GM19397 (cell line): ENCODE data around the gene SULT6B1.

ENCODE experiments used
- ATAC-seq: cut with Tn5 transposase; IDR thresholded peaks from one replicate; pipeline ENCODE4 v1.9.1; 2021; ENCODE audit warnings: mild to moderate bottlenecking, moderate library complexity; ENCODE audit not compliant: unreplicated experiment

Gene SULT6B1

GRCh38 chr2:37153224-37153623 lies 35.2 kb downstream of the SULT6B1 start:
- no peak for ATAC-seq

GRCh38 chr2:37149626-37150322 lies 38.7 kb downstream of the SULT6B1 start:
- no peak for ATAC-seq

- no peak for ATAC-seq
Measured at GRCh38 chr2:37148325-37148724, 40.1 kb downstream of the SULT6B1 start.

- ATAC-seq, result no peak
Measured at GRCh38 chr2:37146062-37146461, 42.4 kb downstream of the SULT6B1 start.

- no peak for ATAC-seq
Measured at GRCh38 chr2:37143974-37144373, 44.5 kb downstream of the SULT6B1 start.

GRCh38 chr2:37142546-37142945 lies 45.9 kb downstream of the SULT6B1 start:
- no peak for ATAC-seq

- ATAC-seq, result no peak
Measured at GRCh38 chr2:37132914-37133313, 55.6 kb downstream of the SULT6B1 start.

- ATAC-seq, result no peak
Measured at GRCh38 chr2:37125416-37125815, 63.1 kb downstream of the SULT6B1 start.

GRCh38 chr2:37119157-37119556 lies 69.3 kb downstream of the SULT6B1 start:
- ATAC-seq, result no peak
